ENCODE results near the gene ABHD5.

Gene ABHD5

DNA sequence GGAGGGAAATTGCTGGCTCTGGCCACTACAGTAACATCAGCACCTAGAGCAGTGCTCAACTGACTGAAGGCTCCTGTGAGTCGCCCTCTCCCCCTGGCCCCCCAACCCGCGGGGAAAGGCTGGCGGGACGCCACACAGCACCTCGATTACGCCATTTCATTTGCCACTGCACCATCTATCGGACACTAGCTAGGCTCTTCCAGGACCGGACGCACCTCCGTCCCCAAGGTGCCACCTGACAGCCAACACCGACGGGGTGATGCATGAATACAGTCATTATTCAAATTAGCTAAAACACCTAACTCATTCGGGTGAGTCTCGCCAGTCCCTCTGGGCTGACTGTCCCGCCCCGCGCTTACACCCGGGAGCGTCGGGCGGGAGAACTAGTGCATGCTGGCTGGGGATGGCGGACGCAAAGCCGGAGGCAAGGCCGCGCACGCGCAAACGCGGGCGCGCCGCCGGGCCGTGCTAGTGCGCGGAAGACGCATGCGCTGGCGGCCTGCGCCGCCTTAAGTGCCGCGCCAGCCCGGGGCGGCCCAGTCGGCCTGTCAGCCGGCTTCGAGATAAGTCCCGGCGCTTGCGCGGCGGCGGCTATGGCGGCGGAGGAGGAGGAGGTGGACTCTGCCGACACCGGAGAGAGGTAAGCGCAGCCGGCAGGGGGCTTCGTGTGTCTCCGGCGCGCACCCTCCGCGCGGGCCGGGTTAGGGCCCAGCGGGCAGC is at the start of gene ABHD5:
Gene ABHD5, plus strand, starts transcription at position 539 of the 720 bp plus-strand sequence. Its CDS starts 55 bp downstream, at position 594.
- H3K9me3 ChIP-seq (ENCODE audit: severe bottlenecking) = no peaks in the 10 kb centered on the region
- H3K4me1 ChIP-seq (ENCODE audit: insufficient read depth, poor library complexity, severe bottlenecking) = peaks cover 41% of the 10 kb centered on the region
- TF ChIP-seq, protein P1, sequence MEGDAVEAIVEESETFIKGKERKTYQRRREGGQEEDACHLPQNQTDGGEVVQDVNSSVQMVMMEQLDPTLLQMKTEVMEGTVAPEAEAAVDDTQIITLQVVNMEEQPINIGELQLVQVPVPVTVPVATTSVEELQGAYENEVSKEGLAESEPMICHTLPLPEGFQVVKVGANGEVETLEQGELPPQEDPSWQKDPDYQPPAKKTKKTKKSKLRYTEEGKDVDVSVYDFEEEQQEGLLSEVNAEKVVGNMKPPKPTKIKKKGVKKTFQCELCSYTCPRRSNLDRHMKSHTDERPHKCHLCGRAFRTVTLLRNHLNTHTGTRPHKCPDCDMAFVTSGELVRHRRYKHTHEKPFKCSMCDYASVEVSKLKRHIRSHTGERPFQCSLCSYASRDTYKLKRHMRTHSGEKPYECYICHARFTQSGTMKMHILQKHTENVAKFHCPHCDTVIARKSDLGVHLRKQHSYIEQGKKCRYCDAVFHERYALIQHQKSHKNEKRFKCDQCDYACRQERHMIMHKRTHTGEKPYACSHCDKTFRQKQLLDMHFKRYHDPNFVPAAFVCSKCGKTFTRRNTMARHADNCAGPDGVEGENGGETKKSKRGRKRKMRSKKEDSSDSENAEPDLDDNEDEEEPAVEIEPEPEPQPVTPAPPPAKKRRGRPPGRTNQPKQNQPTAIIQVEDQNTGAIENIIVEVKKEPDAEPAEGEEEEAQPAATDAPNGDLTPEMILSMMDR (IDR thresholded peaks at IDR 0.05; ENCODE audit: poor library complexity, severe bottlenecking) = peak; percentile 45

DNA sequence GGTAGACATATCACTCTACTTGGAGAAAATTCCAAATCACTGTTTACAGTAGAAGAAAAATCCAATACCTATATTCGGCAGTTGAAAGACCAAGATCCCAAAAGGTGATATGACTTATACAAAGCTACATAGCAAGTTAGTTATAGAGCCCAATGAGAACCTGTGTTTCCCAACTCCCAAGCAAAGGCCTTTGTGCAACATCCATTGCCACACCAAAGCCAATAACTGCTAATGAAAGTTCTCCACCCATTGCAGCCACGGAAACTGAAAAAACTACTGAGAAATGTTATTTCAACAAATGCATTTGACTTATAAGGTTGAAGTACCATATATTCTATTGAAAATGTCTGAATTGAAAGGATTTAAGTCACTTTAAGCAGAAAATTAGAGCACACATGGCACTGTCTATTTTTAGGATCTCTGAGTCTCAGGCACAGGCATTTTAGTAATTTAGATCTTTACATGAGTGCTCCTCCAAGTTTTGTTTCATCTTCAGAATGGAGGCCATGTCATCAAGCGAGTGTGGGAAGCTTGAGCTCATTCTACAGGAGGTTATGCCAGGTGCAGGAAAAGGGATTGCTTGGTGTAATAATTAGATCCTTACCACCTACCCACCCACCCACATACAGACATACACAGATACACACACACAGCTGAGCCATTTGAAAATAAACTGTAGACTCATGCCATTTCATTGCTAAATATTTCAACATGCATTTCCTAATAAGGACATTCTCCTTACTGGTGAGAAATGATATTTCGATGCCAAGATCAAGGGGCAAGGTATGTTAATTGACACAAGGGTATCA is 49.2 kb upstream of the ABHD5 start:
- Histone ChIP-seq H3K4me1 (ENCODE audit: insufficient read depth, poor library complexity, severe bottlenecking) (peaks cover 15% of the 10 kb centered on the region), H3K36me3 (ENCODE audit: low read depth) (no peaks in the 10 kb centered on the region), H3K4me3 (ENCODE audit: severe bottlenecking) (no peak overlapping the region), H3K9me3 (ENCODE audit: severe bottlenecking) (no peaks in the 10 kb centered on the region), H3K27me3 (ENCODE audit: insufficient read depth, poor library complexity, severe bottlenecking) (no peaks in the 10 kb centered on the region), H3K27ac (ENCODE audit: poor library complexity, severe bottlenecking) (no peak overlapping the region)
- peak; percentile 6; the same call in 1 of the 3 replicates for ATAC-seq (ENCODE audit: low read depth)
- DNase-seq (ENCODE audit: low spot score) = no peak
- TF ChIP-seq, protein P1 (IDR thresholded peaks at IDR 0.05; ENCODE audit: poor library complexity, severe bottlenecking) = no peak

More for the DNA sequence above, at the start of gene ABHD5:
- peak; percentile 86 for DNase-seq (ENCODE audit: low spot score)
- peak within 1 kb of the TSS; percentile 66 for H3K27ac ChIP-seq (ENCODE audit: poor library complexity, severe bottlenecking)
- no peaks in the 10 kb centered on the region for H3K27me3 ChIP-seq (ENCODE audit: insufficient read depth, poor library complexity, severe bottlenecking)
- ATAC-seq (ENCODE audit: low read depth) = peak; percentile 74
- H3K36me3 ChIP-seq (ENCODE audit: low read depth) = no peaks in the 10 kb centered on the region
- H3K4me3 ChIP-seq (ENCODE audit: severe bottlenecking) = peak within 1 kb of the TSS; percentile 75

DNA sequence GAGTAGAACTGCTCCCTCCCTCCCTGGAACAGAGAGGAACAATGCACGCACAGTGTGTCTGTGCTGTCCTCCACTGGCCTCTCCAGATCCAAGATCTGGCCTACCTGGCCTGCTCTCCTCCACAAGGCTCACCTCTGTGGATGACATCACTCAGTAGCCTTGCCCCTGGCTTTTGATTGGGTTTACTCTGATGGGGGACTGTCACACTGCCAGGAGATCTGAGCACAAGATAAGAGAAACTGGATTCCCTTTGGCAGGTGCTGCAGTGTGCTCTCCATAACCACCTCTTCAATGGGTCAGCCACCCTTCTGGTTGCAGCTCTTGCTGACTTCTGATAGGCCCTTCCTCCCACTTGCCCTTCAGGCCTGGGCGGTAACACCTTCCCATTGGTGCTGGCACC is 46.3 kb upstream of the ABHD5 start:
- no peaks in the 10 kb centered on the region for H3K27me3 ChIP-seq (ENCODE audit: insufficient read depth, poor library complexity, severe bottlenecking)
- H3K9me3 ChIP-seq (ENCODE audit: severe bottlenecking) = no peaks in the 10 kb centered on the region
- ATAC-seq (ENCODE audit: low read depth) (no peak), DNase-seq (ENCODE audit: low spot score) (no peak)
- no peaks in the 10 kb centered on the region for H3K4me1 ChIP-seq (ENCODE audit: insufficient read depth, poor library complexity, severe bottlenecking)
- no peaks in the 10 kb centered on the region for H3K36me3 ChIP-seq (ENCODE audit: low read depth)
- TF ChIP-seq, protein P1 (IDR thresholded peaks at IDR 0.05; ENCODE audit: poor library complexity, severe bottlenecking) = no peak
- no peak overlapping the region for H3K27ac ChIP-seq (ENCODE audit: poor library complexity, severe bottlenecking)
- H3K4me3 ChIP-seq (ENCODE audit: severe bottlenecking) = no peak overlapping the region

DNA sequence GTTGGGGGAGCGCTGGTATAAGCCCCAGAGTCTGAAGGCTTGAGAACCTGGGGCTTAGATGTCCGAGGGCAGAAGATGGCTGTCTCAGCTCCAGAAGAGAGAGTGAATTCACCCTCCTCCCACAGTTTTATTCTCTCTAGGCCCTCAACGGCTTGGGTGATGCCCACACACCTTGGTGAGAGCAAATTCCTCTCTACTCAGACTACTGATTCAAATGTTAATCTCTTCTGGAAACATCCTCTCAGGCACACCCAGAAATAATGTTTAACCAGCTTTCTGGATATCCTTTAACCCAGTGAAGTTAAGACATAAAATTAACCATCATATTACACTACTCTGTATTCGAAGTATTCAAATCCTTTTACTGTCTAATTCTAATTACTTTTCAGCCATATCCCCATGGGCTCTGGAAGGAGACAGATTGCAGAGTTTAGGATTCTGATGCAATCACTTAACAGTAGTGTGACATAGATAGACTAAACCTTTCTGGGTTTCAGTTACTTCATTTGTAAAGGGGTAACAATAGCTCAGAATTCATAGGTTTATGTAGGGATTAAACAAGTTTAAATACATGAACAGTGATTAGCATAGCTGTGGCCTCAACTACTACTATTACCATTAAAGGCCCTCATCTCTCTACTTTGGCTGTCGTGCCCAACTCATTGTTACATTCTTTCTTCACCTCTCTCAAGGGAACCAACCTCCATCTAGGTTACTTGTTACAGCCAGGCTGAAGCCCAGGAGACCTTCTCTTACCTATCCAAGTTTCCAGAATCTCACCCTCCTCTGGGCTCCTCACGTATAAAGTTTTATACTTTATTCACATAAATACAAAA is 43.2 kb upstream of the ABHD5 start:
- Histone ChIP-seq H3K27me3 (ENCODE audit: insufficient read depth, poor library complexity, severe bottlenecking) (no peaks in the 10 kb centered on the region), H3K27ac (ENCODE audit: poor library complexity, severe bottlenecking) (no peak overlapping the region)
- no peak for DNase-seq (ENCODE audit: low spot score)

More for the DNA sequence above, 43.2 kb upstream of the ABHD5 start:
- TF ChIP-seq, protein P1 (IDR thresholded peaks at IDR 0.05; ENCODE audit: poor library complexity, severe bottlenecking) = no peak
- no peaks in the 10 kb centered on the region for H3K36me3 ChIP-seq (ENCODE audit: low read depth)
- H3K4me3 ChIP-seq (ENCODE audit: severe bottlenecking) = no peak overlapping the region
- no peak for ATAC-seq (ENCODE audit: low read depth)
- H3K9me3 ChIP-seq (ENCODE audit: severe bottlenecking) = no peaks in the 10 kb centered on the region
- H3K4me1 ChIP-seq (ENCODE audit: insufficient read depth, poor library complexity, severe bottlenecking) = no peaks in the 10 kb centered on the region

Data from RWPE2 (cell line).